LNCaP clone FGC (cell line): ENCODE measurements around the gene RHEB.
A peak's percentile ranks its signal among the peaks of the same experiment; 100 is the strongest.

Experiments
- DNase-seq: peaks from one replicate; pipeline ENCODE4 v3.0.0-alpha.2; 2011; ENCODE audit warnings: low read depth
- H3K4me3 ChIP-seq: 2 replicates; pipeline ENCODE4 v1.5.1; 2011; ENCODE audit warnings: mild to moderate bottlenecking, low read depth, low read length, control low read depth
- CTCF ChIP-seq: IDR thresholded peaks from 2 replicates; pipeline ENCODE4 v1.5.1; 2012; ENCODE audit warnings: mild to moderate bottlenecking; ENCODE audit not compliant: control insufficient read depth, insufficient read depth; ENCODE audit errors: extremely low read depth

The RHEB gene

DNA sequence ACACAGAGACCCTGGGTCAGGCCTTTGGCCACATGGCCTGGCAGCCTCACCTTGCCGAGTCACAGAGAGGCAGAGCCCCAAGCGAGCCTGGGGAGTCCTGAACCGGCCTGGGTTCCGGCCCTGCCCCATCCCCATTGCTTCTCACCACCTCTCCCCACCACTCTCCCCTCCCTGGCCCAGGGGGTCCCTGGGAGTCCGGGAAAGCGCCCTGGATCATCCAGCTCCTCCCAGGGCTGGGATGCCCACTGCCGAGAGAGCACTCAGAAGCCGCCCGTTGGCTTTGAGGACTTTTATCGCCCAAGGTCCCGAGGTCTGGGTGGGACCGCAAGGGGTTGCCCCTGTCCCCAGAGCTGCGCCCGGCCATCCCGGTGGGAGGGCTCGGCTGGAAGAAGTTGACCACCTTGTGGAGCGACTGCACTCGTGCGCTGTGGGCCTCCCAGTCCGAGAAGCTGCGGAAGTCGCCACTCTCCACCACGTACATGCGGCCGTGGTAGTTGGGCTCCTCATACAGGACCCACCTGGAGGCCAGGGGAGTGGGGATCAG is 87.9 kb downstream of the RHEB start:
- DNase-seq, result no peak
- no peak overlapping the region for H3K4me3 ChIP-seq
- TF ChIP-seq CTCF, result no peak

- TF ChIP-seq CTCF, result no peak
- H3K4me3 ChIP-seq, result no peak overlapping the region
- DNase-seq, result no peak
Observed at GRCh38 chr7:151431281-151431767, 88.4 kb downstream of the RHEB start.

GRCh38 chr7:151430391-151431205 is 89.1 kb downstream of the RHEB start:
- DNase-seq, result no peak
- TF ChIP-seq CTCF, result no peak
- no peak overlapping the region for H3K4me3 ChIP-seq

- TF ChIP-seq CTCF, result no peak
- DNase-seq, result peak; percentile 13
- H3K4me3 ChIP-seq, result no peak overlapping the region
Observed at GRCh38 chr7:151429560-151430331, 89.9 kb downstream of the RHEB start.

DNA sequence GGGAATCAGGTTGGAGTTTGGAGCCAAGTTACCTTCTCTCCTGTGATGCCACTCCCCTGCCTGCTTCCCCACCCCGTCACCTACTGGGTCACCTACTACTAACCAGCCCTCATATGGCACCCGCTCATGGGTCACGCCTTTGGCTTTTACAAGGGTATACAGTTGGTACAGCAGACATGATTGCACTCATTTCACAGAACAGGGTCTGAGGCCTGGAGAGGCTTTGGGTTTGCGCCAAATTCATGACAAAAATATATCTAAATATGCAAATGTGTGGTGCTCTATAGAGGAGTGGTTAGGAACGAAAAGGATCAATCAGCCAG is 90.5 kb downstream of the RHEB start:
- no peak overlapping the region for H3K4me3 ChIP-seq
- no peak for DNase-seq
- TF ChIP-seq CTCF, result no peak

DNA sequence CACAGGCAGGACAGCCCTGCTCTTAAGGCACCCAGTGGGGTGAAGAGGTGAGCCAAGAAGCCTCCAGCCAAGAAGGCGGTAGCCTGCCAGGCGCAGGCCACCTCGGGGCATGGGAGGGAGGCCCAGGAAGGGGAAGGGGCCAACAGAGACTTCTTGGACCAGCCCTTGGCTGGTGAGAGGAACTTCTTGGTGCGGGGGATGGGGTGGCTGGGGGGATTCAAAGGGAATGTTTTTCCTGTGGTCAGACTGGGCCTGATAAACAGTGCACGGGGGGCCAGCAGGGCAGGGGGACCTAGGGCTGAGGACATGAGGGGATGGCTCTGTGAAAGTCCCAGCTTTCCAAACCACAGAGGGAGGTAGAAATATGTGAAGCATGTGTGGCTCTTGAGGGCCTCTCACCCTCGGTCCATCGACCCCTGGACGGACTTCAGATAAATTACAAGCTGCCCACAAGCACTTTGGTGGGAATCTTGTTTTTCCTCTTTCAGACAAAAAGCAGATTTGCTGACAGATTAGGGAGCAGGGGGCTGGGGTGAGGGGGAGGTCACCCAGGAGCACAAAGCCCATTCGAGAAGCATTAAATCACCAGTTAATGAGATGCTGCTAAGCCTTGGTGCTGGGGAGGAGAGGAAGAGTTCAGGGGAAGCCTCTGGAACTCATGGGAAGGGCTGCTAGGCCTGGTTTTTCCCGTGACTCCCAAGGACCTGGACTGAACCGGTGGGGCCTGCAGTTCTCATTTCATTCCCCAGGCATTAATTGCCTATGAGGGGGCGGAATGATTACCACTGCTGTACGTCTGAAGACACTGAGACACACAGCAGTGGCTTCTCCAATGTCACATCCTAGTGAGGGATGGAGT is 91.1 kb downstream of the RHEB start:
- H3K4me3 ChIP-seq, result no peak overlapping the region
- DNase-seq, result no peak
- no peak for TF ChIP-seq CTCF
